GM18517 (cell line): ENCODE results near the gene NAT9.

Experiments used
- ATAC-seq: cut with Tn5 transposase; IDR thresholded peaks from one replicate; pipeline ENCODE4 v1.9.1; 2021; ENCODE audit warnings: mild to moderate bottlenecking, moderate library complexity; ENCODE audit not compliant: unreplicated experiment

Gene NAT9, protein sequence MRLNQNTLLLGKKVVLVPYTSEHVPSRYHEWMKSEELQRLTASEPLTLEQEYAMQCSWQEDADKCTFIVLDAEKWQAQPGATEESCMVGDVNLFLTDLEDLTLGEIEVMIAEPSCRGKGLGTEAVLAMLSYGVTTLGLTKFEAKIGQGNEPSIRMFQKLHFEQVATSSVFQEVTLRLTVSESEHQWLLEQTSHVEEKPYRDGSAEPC

GRCh38 chr17:74776044-74776962 lies at the start of gene NAT9:
Gene NAT9 (minus strand): TSS chr17:74776345. CDS start chr17:74775698, 647 bp downstream.
- peak; percentile 54 for ATAC-seq

- ATAC-seq = no peak
These were observed 48.9 kb upstream of the NAT9 start for GRCh38 chr17:74824961-74825627.

DNA sequence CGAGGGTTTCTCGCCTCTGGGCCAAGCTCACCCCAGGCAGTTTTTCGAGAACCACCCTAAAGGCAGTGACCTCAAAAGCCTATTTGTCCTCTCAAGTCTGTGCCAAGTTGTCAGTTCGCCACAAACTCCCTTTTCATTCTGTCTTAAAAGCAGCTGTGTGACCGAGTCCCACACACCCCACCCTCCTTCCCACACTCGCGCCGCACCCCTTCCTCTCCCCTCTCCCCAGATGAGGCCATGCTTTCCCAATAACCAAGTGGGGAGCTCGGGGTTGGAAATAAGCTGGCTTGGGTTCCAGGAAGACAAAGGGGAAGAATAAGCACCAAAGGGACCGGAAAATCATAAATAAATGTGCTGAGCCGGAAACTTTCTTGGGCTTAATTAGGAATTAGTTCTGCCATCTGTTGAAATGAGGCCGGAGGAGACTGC lies 46.8 kb upstream of the NAT9 start:
- ATAC-seq = no peak

- ATAC-seq = no peak
These were observed 46.3 kb upstream of the NAT9 start for GRCh38 chr17:74822335-74822938.

DNA sequence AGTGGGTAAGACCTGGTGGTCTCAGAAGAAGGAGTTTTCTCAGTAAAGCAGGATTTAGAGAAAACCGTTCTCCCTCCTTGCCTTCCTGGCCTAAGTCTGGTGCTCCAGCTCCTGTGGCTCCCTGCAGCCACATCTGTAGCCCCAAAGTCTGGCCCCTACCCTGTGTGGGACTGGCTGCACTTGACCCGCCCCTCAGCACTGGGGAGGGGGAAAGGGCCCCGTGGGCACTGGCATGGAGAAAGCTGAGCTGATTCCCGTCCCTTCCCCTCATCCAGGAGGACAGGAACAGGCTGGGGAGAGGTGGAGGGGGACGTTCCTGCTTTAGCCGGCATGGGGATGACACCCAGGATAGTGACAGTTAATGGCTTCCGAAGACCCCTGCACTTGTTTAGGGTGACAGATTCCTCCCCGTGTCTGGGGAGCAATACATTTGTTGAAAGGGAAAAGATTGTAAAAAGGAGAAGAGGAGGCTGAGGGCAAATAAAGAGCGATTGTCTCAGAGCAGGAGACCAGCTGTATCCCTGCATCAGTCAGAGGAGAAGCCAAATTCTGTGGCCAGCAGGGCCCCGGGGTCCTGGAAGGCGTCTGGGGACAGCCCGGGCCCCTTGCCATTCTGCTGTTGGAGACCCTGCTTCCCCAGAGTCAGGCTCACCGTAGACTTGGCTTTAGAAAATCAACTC lies 45.6 kb upstream of the NAT9 start:
- ATAC-seq = no peak

- ATAC-seq = no peak
These were observed 43.8 kb upstream of the NAT9 start for GRCh38 chr17:74819801-74820436.

GRCh38 chr17:74818291-74818938 lies 42.3 kb upstream of the NAT9 start:
- ATAC-seq = no peak

DNA sequence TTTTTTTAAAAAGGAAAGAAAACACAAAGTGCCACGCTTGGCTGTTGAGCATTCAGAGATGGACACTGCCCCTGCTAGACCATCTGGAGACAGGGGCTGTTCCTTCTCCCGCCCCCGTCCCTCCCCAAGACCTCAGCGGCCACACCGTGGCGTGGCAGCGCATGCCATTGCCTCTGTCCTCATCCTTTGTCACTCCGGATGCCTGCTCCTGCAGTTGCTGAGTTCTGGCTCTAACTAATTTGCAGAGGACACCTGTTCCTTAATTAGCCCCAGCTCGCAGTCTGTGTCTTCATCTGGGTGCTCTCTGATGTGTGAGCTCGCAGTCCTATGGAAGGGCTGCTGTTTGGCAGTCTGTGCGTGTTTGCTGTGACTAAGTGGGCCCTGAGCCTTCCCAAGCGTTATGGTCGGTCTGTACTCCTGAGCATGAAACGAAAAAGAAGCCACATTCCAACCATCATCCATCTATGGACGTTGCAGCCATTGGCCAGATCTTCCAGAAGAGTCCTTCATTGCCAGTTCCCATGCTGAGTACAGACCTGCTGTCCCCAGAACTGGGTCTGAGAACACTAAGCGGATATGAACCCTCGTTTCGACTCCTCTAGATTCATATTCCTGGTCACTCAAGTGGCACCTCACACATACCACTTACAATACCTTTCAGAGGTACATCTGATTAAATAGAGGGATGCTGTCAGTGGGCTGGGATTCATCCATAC lies 40.9 kb upstream of the NAT9 start:
- ATAC-seq = no peak

- ATAC-seq = no peak
These were observed 39.6 kb upstream of the NAT9 start for GRCh38 chr17:74815550-74816370.

- no peak for ATAC-seq
These were observed 38.9 kb upstream of the NAT9 start for GRCh38 chr17:74815067-74815466.

DNA sequence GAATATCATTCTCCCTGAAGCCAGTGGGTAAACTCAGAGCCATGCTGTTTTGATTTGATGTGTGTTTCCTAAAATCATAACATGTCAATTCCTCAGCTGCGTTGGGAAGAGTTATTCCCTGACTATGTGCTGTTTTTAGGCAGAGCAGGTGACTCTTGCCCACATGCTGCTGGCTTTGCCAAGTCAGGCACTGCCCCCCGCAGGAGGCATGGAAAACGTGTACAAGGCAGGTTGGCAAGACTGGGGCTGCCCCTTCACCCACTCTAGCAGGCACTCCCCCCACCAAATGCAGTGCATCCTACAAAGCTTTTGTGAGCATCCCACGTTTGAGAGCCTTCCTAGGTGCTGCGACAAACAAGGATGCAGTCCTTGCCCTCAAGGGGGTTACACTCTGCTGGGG lies 38.3 kb upstream of the NAT9 start:
- ATAC-seq = no peak

- no peak for ATAC-seq
These were observed 36.2 kb upstream of the NAT9 start for GRCh38 chr17:74812109-74813009.

DNA sequence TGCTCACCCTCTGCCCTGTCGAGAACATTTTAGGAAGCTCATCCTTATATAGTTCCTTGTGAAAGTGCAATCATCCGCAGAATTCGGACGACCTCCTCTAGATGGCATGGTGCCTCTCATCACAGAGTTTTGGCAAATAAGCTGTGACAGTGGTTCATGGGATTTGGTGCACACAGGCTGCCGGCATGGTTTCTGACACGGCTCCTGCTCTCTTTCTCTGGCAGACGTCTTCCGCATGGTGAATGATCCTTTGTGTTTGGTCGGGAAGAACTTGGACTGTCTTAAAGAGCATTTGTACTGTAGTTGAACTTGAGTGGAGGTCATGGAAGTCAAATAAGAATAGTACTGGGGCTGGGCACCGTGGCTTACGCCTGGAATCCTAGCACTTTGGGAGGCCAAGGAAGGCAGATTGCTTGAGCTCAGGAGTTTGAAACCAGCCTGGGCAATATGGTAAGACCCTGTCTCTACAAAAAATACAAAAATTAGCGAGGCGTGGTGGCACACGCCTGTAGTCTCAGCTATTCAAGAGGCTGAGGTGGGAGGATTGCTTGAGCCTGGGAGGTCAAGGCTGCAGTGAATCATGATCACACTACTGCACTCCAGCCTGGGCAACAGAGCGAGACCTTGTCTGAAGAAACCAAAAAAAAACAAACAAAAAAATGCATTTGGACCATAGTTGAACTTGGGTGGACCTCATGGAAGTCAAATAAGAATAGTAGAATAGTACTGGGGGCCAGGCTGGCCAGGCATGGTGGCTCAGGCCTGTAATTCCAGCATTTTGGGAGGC lies 34.7 kb upstream of the NAT9 start:
- ATAC-seq = no peak

DNA sequence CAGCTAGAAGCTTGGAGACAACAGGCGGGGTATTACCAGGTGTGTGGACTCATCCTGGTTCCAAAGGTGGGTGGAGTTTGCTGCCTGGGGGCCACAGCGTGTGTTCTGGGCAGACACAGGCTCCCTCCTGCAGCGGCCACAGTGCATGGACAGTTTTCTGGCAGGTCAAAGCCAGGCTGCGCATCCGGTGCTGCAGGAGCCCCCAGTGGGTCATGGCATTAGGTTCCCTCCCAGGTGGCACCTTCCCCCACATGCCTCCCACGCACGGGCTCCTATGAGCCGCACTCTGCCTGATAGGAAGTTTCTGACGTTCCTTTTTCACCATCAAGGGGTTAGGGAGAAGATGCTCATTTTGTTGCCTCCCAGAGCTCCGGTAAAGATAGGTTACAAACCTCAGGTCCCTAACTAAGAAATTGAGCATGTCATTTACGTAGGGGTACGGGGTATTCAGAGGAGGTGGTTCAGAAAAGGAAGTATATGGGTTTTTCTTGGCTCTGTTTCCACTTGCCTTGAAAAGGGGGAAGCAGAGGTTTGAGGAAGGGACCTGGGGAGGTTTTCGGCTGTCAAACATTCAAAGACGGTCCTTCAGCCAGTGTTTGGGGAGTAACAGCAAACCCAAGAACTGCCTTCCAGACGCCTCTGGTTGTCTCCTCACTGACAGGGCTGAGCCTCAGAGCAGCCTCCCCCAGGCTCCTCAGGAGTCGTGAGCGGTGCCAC lies 32.7 kb upstream of the NAT9 start:
- no peak for ATAC-seq

DNA sequence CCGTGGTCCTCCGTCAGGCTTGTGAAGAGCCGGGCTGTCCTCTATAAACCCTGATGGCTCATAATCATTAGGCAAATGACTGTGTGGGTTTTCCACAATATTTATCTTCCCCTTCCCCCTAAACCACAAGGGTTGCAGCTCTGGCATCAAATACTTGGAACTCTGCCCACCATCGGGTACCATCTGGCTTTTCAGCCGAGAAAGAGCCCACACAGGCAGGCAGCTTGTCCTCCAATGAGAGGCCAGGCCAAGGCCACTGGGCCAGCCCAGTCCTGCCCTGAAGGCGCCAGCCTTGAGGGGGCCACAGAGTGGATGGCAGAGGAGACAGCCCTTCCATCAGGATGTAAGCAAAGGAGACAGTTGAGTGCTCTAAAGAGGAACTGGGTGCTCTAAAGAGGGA lies 31.8 kb upstream of the NAT9 start:
- no peak for ATAC-seq

- no peak for ATAC-seq
These were observed 31.3 kb upstream of the NAT9 start for GRCh38 chr17:74807441-74807840.
